Activated CD8-positive, alpha-beta T cell treated with anti-CD3 and anti-CD28 coated beads for 36 hours (primary cell): ENCODE data around the gene CDH13. TPM values are rescaled to one million over a fixed set of nuclear protein-coding genes. Genes with fewer than 3 reads are reported as not detected.

Source experiments
- ATAC-seq: fragments of 200-7000 bp; cut with Tn5 transposase; one replicate; pipeline ENCODE4 v1.10.0; 2021; ENCODE audit warnings: mild to moderate bottlenecking, moderate library complexity
- CTCF ChIA-PET: fragments of 350-600 bp; sonication (Branson Sonifier 250); formaldehyde crosslinking; loops from one replicate; lab custom pipeline; 2021; ENCODE audit warnings: antibody characterized with exemption; lab: Charles Lee
- POLR2A ChIA-PET: fragments of 350-600 bp; sonication (Branson Sonifier 250); formaldehyde crosslinking; loops from one replicate; lab custom pipeline; 2021; ENCODE audit warnings: antibody characterized with exemption; lab: Charles Lee
- DNase-seq: peaks from one replicate; pipeline ENCODE4 v3.0.0-alpha.2; 2020
- H3K27ac Mint-ChIP-seq: one replicate; pipeline ENCODE4 v1.8.0; 2021; ENCODE audit warnings: mild to moderate bottlenecking, mixed read lengths
- H3K27me3 Mint-ChIP-seq: one replicate; pipeline ENCODE4 v1.8.0; 2021; ENCODE audit warnings: mixed read lengths
- H3K36me3 Mint-ChIP-seq: one replicate; pipeline ENCODE4 v1.8.0; 2021; ENCODE audit warnings: low read depth, mixed read lengths
- H3K4me1 Mint-ChIP-seq: one replicate; pipeline ENCODE4 v1.8.0; 2021; ENCODE audit warnings: low read depth, mixed read lengths
- H3K4me3 Mint-ChIP-seq: one replicate; pipeline ENCODE4 v1.8.0; 2021; ENCODE audit warnings: mild to moderate bottlenecking, moderate library complexity, mixed read lengths
- H3K9me3 Mint-ChIP-seq: one replicate; pipeline ENCODE4 v1.8.0; 2021; ENCODE audit warnings: mixed read lengths
- CTCF ChIP-seq: fragments of 200-600 bp; IDR thresholded peaks from one replicate; pipeline ENCODE4 v1.8.0; 2022; ENCODE audit warnings: antibody characterized with exemption, mild to moderate bottlenecking
- intact Hi-C: fragments of 100-400 bp; cut with micrococcal nuclease; formaldehyde crosslinking; loops from one replicate; pipeline ENCODE4 v1.10.0; 2022
- total RNA-seq, 2 experiments: library from RNA; stranded (reverse); gene quantifications; one replicate each; pipeline ENCODE4 v1.2.3, GENCODE V29; 2021

The CDH13 gene
- total RNA-seq, 2 experiments from 2014 or later = not detected

GRCh38 chr16:83626204-83626603 lies 999.4 kb downstream of the CDH13 start:
- no peak for ATAC-seq

GRCh38 chr16:83626676-83627075 lies 999.9 kb downstream of the CDH13 start:
- Mint-ChIP-seq H3K27me3 (no peaks in the 10 kb centered on the region), H3K4me3 (no peak overlapping the region), H3K4me1 (no peaks in the 10 kb centered on the region), H3K27ac (no peak overlapping the region), H3K9me3 (no peaks in the 10 kb centered on the region), H3K36me3 (no peaks in the 10 kb centered on the region)
- no peak for TF ChIP-seq CTCF
- intact Hi-C loops = no loop called here
- ChIA-PET CTCF (no interaction called here), POLR2A (no interaction called here)
- ATAC-seq = no peak
- DNase-seq = no peak

More at GRCh38 chr16:83626204-83626603, 999.4 kb downstream of the CDH13 start:
- H3K9me3 Mint-ChIP-seq = no peaks in the 10 kb centered on the region
- intact Hi-C loops = no loop called here
- ChIA-PET POLR2A (no interaction called here), CTCF (no interaction called here)
- no peak for TF ChIP-seq CTCF
- H3K4me3 Mint-ChIP-seq = no peak overlapping the region
- no peaks in the 10 kb centered on the region for H3K36me3 Mint-ChIP-seq
- no peaks in the 10 kb centered on the region for H3K4me1 Mint-ChIP-seq
- H3K27me3 Mint-ChIP-seq = no peaks in the 10 kb centered on the region
- no peak for DNase-seq
- no peak overlapping the region for H3K27ac Mint-ChIP-seq

GRCh38 chr16:83627996-83628395 lies 1001.2 kb downstream of the CDH13 start:
- H3K9me3 Mint-ChIP-seq = no peaks in the 10 kb centered on the region
- intact Hi-C loops = no loop called here
- H3K4me3 Mint-ChIP-seq = no peak overlapping the region
- DNase-seq (no peak), ATAC-seq (no peak)
- CTCF ChIA-PET = no interaction called here
- H3K4me1 Mint-ChIP-seq = no peaks in the 10 kb centered on the region
- no peak overlapping the region for H3K27ac Mint-ChIP-seq
- no peaks in the 10 kb centered on the region for H3K36me3 Mint-ChIP-seq
- TF ChIP-seq CTCF = no peak
- POLR2A ChIA-PET = no interaction called here
- no peaks in the 10 kb centered on the region for H3K27me3 Mint-ChIP-seq

GRCh38 chr16:83629426-83629825 lies 1002.7 kb downstream of the CDH13 start:
- H3K27ac Mint-ChIP-seq = no peak overlapping the region
- no peak for ATAC-seq
- intact Hi-C loops = no loop called here
- DNase-seq = no peak
- no peaks in the 10 kb centered on the region for H3K27me3 Mint-ChIP-seq
- H3K36me3 Mint-ChIP-seq = no peaks in the 10 kb centered on the region
- no peak for TF ChIP-seq CTCF
- H3K9me3 Mint-ChIP-seq = no peaks in the 10 kb centered on the region
- H3K4me1 Mint-ChIP-seq = no peaks in the 10 kb centered on the region
- no peak overlapping the region for H3K4me3 Mint-ChIP-seq
- ChIA-PET CTCF (no interaction called here), POLR2A (no interaction called here)

- H3K9me3 Mint-ChIP-seq = no peaks in the 10 kb centered on the region
- intact Hi-C loops = no loop called here
- TF ChIP-seq CTCF = no peak
- H3K27ac Mint-ChIP-seq = no peak overlapping the region
- H3K27me3 Mint-ChIP-seq = no peaks in the 10 kb centered on the region
- no peaks in the 10 kb centered on the region for H3K36me3 Mint-ChIP-seq
- H3K4me3 Mint-ChIP-seq = no peak overlapping the region
- CTCF ChIA-PET = no interaction called here
- ATAC-seq = no peak
- no peaks in the 10 kb centered on the region for H3K4me1 Mint-ChIP-seq
- DNase-seq = no peak
- POLR2A ChIA-PET = no interaction called here
Observed at GRCh38 chr16:83629836-83630235, 1003.1 kb downstream of the CDH13 start.
